HEK293 (cell line): ENCODE results near the gene RPS6KA4.

Experiments used
- CTCF ChIP-seq: fragments of 450-650 bp; formaldehyde crosslinking; IDR thresholded peaks from 2 replicates; pipeline ENCODE4 v1.5.1; 2016; ENCODE audit warnings: missing biosample characterization, missing genetic modification characterization
- HOXD13 ChIP-seq: sonication (generic); formaldehyde crosslinking; IDR thresholded peaks from 2 replicates; pipeline ENCODE4 v1.8.0; 2022; ENCODE audit warnings: missing genetic modification reagents, borderline replicate concordance
- KLF1 ChIP-seq: fragments of 450-650 bp; formaldehyde crosslinking; IDR thresholded peaks from 2 replicates; pipeline ENCODE4 v1.5.1; 2016; ENCODE audit warnings: missing biosample characterization, missing genetic modification characterization
- MYNN ChIP-seq: fragments of 450-650 bp; formaldehyde crosslinking; IDR thresholded peaks from 2 replicates; pipeline ENCODE4 v1.5.1; 2016; ENCODE audit warnings: missing biosample characterization, missing genetic modification characterization, borderline replicate concordance
- SP3 ChIP-seq: fragments of 450-650 bp; formaldehyde crosslinking; IDR thresholded peaks from 2 replicates; pipeline ENCODE4 v1.5.1; 2016; ENCODE audit warnings: missing biosample characterization, missing genetic modification characterization
- YY1 ChIP-seq: fragments of 450-650 bp; formaldehyde crosslinking; IDR thresholded peaks from 2 replicates; pipeline ENCODE4 v1.5.1; 2018; ENCODE audit warnings: missing biosample characterization, missing genetic modification characterization
- ZBTB44 ChIP-seq: fragments of 450-650 bp; IDR thresholded peaks from 2 replicates; pipeline ENCODE4 v1.5.1; 2018; ENCODE audit warnings: missing biosample characterization, mild to moderate bottlenecking, missing genetic modification characterization
- ZFP37 ChIP-seq: fragments of 450-650 bp; formaldehyde crosslinking; IDR thresholded peaks from 2 replicates; pipeline ENCODE4 v1.5.1; 2016; ENCODE audit warnings: missing biosample characterization, missing genetic modification characterization
- ZNF292 ChIP-seq: fragments of 450-650 bp; formaldehyde crosslinking; IDR thresholded peaks from 2 replicates; pipeline ENCODE4 v1.5.1; 2016; ENCODE audit warnings: low read depth, missing biosample characterization, missing genetic modification characterization, borderline replicate concordance
- ZNF501 ChIP-seq: fragments of 450-650 bp; formaldehyde crosslinking; IDR thresholded peaks from 2 replicates; pipeline ENCODE4 v1.5.1; 2016; ENCODE audit warnings: missing biosample characterization, missing genetic modification characterization
- ZNF776 ChIP-seq: fragments of 450-650 bp; formaldehyde crosslinking; IDR thresholded peaks from 2 replicates; pipeline ENCODE4 v1.5.0; 2017; ENCODE audit warnings: missing biosample characterization, missing genetic modification characterization, borderline replicate concordance
- TF ChIP-seq, protein P1 (sequence below): fragments of 450-650 bp; formaldehyde crosslinking; IDR thresholded peaks from 2 replicates; pipeline ENCODE4 v1.5.1; 2016; ENCODE audit warnings: missing biosample characterization, missing genetic modification characterization
- TF ChIP-seq, protein P2 (sequence below): fragments of 450-650 bp; formaldehyde crosslinking; IDR thresholded peaks from 2 replicates; pipeline ENCODE4 v1.5.1; 2017; ENCODE audit warnings: missing biosample characterization, missing genetic modification characterization
- TF ChIP-seq, protein P3 (sequence below): fragments of 450-650 bp; formaldehyde crosslinking; conservative IDR thresholded peaks from 2 replicates; pipeline ENCODE4 v1.5.1; 2016; ENCODE audit warnings: low read depth, missing biosample characterization, missing genetic modification characterization

DNA sequence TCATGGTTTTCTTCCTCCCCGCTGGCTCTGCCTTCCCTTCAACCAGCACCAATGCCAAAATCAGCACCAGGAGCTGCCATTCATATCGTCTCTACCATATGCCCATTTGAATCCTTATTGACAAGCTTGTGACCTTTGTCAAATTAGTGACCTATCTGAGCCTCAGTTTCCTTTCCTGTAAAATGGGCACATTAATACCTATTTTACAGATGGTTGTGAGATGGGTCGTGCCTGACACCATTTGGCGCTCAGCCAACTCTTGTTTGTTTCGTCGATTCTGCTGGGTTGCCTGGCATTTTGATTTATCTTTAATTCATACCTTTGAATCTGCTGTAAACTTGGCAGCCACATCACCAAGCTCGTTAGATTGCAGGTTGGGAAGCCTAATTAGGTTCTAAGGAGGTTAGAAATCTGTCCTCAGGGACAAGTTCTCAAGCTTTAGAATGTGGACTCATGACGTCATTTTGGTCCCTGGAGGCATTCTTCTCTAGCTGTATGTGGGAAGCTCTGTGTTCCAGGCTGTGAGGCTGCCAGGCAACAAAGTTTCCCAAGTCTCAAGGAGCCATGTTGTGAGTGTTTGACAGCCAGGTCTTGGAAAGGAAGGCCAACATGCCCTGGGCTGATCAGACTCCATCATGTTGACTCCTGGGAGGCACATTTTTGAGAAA is 61.0 kb downstream of the RPS6KA4 start:
- TF ChIP-seq ZBTB44 (tag by site-specific recombination) (no peak), ZFP37 (tag by site-specific recombination) (no peak), ZNF292 (tag by site-specific recombination) (no peak), YY1 (tag by site-specific recombination) (no peak), SP3 (tag by site-specific recombination) (no peak), CTCF (tag by site-specific recombination) (no peak), MYNN (tag by site-specific recombination) (no peak), ZNF776 (tag by site-specific recombination) (no peak), ZNF501 (tag by site-specific recombination) (no peak), HOXD13 (CRISPR knock-in tag) (no peak), KLF1 (no peak)
- TF ChIP-seq, protein P1, sequence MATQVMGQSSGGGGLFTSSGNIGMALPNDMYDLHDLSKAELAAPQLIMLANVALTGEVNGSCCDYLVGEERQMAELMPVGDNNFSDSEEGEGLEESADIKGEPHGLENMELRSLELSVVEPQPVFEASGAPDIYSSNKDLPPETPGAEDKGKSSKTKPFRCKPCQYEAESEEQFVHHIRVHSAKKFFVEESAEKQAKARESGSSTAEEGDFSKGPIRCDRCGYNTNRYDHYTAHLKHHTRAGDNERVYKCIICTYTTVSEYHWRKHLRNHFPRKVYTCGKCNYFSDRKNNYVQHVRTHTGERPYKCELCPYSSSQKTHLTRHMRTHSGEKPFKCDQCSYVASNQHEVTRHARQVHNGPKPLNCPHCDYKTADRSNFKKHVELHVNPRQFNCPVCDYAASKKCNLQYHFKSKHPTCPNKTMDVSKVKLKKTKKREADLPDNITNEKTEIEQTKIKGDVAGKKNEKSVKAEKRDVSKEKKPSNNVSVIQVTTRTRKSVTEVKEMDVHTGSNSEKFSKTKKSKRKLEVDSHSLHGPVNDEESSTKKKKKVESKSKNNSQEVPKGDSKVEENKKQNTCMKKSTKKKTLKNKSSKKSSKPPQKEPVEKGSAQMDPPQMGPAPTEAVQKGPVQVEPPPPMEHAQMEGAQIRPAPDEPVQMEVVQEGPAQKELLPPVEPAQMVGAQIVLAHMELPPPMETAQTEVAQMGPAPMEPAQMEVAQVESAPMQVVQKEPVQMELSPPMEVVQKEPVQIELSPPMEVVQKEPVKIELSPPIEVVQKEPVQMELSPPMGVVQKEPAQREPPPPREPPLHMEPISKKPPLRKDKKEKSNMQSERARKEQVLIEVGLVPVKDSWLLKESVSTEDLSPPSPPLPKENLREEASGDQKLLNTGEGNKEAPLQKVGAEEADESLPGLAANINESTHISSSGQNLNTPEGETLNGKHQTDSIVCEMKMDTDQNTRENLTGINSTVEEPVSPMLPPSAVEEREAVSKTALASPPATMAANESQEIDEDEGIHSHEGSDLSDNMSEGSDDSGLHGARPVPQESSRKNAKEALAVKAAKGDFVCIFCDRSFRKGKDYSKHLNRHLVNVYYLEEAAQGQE (tag by site-specific recombination), result no peak
- TF ChIP-seq, protein P2, sequence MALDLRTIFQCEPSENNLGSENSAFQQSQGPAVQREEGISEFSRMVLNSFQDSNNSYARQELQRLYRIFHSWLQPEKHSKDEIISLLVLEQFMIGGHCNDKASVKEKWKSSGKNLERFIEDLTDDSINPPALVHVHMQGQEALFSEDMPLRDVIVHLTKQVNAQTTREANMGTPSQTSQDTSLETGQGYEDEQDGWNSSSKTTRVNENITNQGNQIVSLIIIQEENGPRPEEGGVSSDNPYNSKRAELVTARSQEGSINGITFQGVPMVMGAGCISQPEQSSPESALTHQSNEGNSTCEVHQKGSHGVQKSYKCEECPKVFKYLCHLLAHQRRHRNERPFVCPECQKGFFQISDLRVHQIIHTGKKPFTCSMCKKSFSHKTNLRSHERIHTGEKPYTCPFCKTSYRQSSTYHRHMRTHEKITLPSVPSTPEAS, result no peak
- TF ChIP-seq, protein P3, sequence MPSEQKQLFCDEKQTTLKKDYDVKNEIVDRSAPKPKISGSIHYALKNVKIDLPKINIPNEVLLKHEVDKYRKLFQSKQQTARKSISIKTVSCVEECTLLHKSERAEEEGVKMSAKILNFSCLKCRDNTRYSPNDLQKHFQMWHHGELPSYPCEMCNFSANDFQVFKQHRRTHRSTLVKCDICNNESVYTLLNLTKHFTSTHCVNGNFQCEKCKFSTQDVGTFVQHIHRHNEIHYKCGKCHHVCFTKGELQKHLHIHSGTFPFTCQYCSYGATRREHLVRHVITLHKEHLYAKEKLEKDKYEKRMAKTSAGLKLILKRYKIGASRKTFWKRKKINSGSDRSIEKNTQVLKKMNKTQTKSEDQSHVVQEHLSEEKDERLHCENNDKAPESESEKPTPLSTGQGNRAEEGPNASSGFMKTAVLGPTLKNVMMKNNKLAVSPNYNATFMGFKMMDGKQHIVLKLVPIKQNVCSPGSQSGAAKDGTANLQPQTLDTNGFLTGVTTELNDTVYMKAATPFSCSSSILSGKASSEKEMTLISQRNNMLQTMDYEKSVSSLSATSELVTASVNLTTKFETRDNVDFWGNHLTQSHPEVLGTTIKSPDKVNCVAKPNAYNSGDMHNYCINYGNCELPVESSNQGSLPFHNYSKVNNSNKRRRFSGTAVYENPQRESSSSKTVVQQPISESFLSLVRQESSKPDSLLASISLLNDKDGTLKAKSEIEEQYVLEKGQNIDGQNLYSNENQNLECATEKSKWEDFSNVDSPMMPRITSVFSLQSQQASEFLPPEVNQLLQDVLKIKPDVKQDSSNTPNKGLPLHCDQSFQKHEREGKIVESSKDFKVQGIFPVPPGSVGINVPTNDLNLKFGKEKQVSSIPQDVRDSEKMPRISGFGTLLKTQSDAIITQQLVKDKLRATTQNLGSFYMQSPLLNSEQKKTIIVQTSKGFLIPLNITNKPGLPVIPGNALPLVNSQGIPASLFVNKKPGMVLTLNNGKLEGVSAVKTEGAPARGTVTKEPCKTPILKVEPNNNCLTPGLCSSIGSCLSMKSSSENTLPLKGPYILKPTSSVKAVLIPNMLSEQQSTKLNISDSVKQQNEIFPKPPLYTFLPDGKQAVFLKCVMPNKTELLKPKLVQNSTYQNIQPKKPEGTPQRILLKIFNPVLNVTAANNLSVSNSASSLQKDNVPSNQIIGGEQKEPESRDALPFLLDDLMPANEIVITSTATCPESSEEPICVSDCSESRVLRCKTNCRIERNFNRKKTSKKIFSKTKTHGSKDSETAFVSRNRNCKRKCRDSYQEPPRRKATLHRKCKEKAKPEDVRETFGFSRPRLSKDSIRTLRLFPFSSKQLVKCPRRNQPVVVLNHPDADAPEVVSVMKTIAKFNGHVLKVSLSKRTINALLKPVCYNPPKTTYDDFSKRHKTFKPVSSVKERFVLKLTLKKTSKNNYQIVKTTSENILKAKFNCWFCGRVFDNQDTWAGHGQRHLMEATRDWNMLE (tag by site-specific recombination), result no peak
